ENCODE results near the gene NR3C1. TPM values are rescaled to one million over a fixed set of nuclear protein-coding genes. Genes with fewer than 3 reads are reported as not detected.

The NR3C1 gene
- total RNA-seq, 1 experiment from 2014 or later = 31.4 TPM

- Histone ChIP-seq H2BK12ac (ENCODE audit: insufficient read length, low read depth, low read length) (no peak overlapping the region), H3K14ac (ENCODE audit: insufficient read depth, low read length) (no peak overlapping the region), H4K20me1 (ENCODE audit: control insufficient read depth, insufficient read depth, insufficient read length) (no peaks in the 10 kb centered on the region), H4K5ac (ENCODE audit: insufficient read length, low read depth, low read length) (no peak overlapping the region), H3K56ac (ENCODE audit: insufficient read length, low read depth, low read length) (no peak overlapping the region), H4K8ac (replicated peaks; ENCODE audit: insufficient read length, low read depth, low read length) (no peak overlapping the region), H3K4me2 (ENCODE audit: insufficient read depth, insufficient read length, low read length) (no peak overlapping the region), H3K9me3 (ENCODE audit: control insufficient read depth, low read depth, low read length) (no peaks in the 10 kb centered on the region), H3K23me2 (ENCODE audit: insufficient read length, low read depth, low read length, poor library complexity, severe bottlenecking) (no peaks in the 10 kb centered on the region), H4K91ac (ENCODE audit: insufficient read length, low read depth, low read length) (no peak overlapping the region), H3K23ac (ENCODE audit: insufficient read length, low read depth, low read length) (no peak overlapping the region), H3K79me1 (ENCODE audit: insufficient read depth, low read depth, low read length, poor library complexity, severe bottlenecking) (no peaks in the 10 kb centered on the region), H2BK20ac (ENCODE audit: low read depth, low read length, poor library complexity, severe bottlenecking) (no peak overlapping the region), H2BK15ac (ENCODE audit: low read depth, low read length) (no peak overlapping the region), H3K27me3 (ENCODE audit: insufficient read depth, low read length) (no peaks in the 10 kb centered on the region), H3K27ac (ENCODE audit: insufficient read length, low read depth, low read length) (no peak overlapping the region), H3K18ac (ENCODE audit: insufficient read length, low read depth, low read length) (no peak overlapping the region), H2BK120ac (ENCODE audit: low read depth, low read length, poor library complexity, severe bottlenecking) (no peak overlapping the region), H3K4ac (ENCODE audit: low read depth, low read length) (no peak overlapping the region), H2BK5ac (ENCODE audit: insufficient read length, low read length) (no peak overlapping the region), H3K79me2 (ENCODE audit: insufficient read depth, low read length) (no peaks in the 10 kb centered on the region), H3K9ac (ENCODE audit: extremely low read depth, insufficient read length, low read length) (no peak overlapping the region), H2AFZ (ENCODE audit: low read length) (no peak overlapping the region), H2AK5ac (ENCODE audit: insufficient read length, low read length) (no peak overlapping the region), H3K4me1 (ENCODE audit: insufficient read depth, low read length) (no peaks in the 10 kb centered on the region), H3T11ph (ENCODE audit: low read length) (no peak overlapping the region)
- Mint-ChIP-seq H3K36me3 (ENCODE audit: insufficient read depth in 1 of 3, low read depth in 3 of 3) (peaks cover 0 to 15% (median 7%) of the 10 kb centered on the region in 3 experiments; a peak in 4 of 7 replicates), H3K4me3 (no peak overlapping the region), H3K4me1 (no peaks in the 10 kb centered on the region), H3K9me3 (no peaks in the 10 kb centered on the region), H3K27me3 (ENCODE audit: low read depth) (no peaks in the 10 kb centered on the region), H3K27ac (no peak overlapping the region)
- no CpG with 5 or more reads among the region's 2 CpGs for WGBS (ENCODE audit: extremely low coverage, insufficient read length, low lambda C conversion rate)
- TF ChIP-seq, protein P1, sequence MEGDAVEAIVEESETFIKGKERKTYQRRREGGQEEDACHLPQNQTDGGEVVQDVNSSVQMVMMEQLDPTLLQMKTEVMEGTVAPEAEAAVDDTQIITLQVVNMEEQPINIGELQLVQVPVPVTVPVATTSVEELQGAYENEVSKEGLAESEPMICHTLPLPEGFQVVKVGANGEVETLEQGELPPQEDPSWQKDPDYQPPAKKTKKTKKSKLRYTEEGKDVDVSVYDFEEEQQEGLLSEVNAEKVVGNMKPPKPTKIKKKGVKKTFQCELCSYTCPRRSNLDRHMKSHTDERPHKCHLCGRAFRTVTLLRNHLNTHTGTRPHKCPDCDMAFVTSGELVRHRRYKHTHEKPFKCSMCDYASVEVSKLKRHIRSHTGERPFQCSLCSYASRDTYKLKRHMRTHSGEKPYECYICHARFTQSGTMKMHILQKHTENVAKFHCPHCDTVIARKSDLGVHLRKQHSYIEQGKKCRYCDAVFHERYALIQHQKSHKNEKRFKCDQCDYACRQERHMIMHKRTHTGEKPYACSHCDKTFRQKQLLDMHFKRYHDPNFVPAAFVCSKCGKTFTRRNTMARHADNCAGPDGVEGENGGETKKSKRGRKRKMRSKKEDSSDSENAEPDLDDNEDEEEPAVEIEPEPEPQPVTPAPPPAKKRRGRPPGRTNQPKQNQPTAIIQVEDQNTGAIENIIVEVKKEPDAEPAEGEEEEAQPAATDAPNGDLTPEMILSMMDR (conservative IDR thresholded peaks at IDR 0.05) = no peak
- DNase-seq = no peak
Observed at GRCh38 chr5:143290125-143290524, 113.4 kb downstream of the NR3C1 start.

Data from H9 (cell line).